ENCODE results near the gene CCDC28A. TPM values are rescaled to one million over a fixed set of nuclear protein-coding genes. Genes with fewer than 3 reads are reported as not detected.
A peak's percentile ranks its signal among the peaks of the same experiment; 100 is the strongest.

Gene CCDC28A
- total RNA-seq, 1 donor from 2014 or later, result 19.3 TPM

DNA sequence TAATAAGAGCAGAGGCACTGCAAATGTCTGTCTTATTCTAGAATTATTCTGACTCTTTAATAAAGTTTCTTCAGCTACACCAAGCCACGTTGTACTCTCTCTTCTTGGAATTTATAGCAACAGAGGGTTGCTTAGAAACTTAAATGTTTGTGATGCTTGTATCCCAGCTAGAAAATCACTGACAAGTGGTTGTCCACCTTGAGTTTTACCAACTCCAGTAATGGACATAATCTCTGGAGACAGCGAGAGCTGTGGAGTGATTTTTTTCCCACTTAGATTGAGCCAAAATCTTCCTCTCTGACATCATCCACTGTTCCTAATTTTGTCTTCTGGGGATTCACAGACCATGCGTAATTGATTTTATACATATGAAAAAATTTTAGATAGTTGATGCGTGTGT lies 30.3 kb downstream of the CCDC28A start:
- Histone ChIP-seq H3K36me3 (no peaks in the 10 kb centered on the region), H3K4me3 (no peak overlapping the region), H3K27me3 (no peaks in the 10 kb centered on the region), H3K9me3 (no peaks in the 10 kb centered on the region), H3K27ac (no peak overlapping the region), H3K4me1 (no peaks in the 10 kb centered on the region)
- ATAC-seq (no peak), DNase-seq (no peak)
- intact Hi-C loops (cut with DNase I), result no loop called here
- TF ChIP-seq, protein P1, sequence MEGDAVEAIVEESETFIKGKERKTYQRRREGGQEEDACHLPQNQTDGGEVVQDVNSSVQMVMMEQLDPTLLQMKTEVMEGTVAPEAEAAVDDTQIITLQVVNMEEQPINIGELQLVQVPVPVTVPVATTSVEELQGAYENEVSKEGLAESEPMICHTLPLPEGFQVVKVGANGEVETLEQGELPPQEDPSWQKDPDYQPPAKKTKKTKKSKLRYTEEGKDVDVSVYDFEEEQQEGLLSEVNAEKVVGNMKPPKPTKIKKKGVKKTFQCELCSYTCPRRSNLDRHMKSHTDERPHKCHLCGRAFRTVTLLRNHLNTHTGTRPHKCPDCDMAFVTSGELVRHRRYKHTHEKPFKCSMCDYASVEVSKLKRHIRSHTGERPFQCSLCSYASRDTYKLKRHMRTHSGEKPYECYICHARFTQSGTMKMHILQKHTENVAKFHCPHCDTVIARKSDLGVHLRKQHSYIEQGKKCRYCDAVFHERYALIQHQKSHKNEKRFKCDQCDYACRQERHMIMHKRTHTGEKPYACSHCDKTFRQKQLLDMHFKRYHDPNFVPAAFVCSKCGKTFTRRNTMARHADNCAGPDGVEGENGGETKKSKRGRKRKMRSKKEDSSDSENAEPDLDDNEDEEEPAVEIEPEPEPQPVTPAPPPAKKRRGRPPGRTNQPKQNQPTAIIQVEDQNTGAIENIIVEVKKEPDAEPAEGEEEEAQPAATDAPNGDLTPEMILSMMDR (IDR thresholded peaks at IDR 0.05), result no peak

DNA sequence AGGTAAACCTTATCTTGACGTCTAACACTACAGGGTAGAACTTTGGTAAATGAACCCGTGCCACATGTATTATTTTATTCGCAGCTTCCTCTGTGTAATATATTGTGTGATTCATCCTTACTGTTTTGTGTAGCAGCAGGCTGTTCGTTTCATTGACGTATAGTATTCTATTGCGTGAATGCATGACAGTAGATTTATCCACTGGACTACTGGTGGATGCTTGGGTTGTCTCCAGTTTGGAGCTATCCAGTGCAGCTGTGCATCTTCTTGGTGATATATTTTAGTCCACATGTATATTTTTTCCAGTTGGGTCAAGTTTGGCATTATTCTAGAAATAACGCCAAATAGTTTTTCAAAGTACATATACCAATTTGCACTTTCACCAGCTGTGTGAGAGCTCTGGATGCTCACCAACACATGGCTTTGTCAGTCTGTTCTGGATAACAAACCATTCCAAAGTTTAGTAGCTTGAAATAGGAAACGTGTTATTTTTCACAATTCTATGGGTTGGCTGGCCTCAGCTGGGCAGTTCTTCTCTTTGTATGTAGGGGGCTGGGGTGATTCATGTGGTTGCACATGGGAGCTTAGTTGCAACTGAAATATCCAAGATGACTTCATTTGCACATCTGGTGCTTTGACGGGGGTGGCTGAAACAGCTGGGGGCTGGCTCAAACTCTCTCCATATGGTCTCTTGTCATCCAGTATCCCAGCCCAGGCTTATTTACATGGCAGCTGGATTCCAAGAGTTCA lies 31.6 kb downstream of the CCDC28A start:
- H3K27ac ChIP-seq, result no peak overlapping the region
- intact Hi-C loops (cut with DNase I), result no loop called here
- no peaks in the 10 kb centered on the region for H3K4me1 ChIP-seq
- DNase-seq (no peak), ATAC-seq (no peak)
- no peaks in the 10 kb centered on the region for H3K27me3 ChIP-seq
- TF ChIP-seq, protein P1 (IDR thresholded peaks at IDR 0.05), result no peak
- H3K9me3 ChIP-seq, result no peaks in the 10 kb centered on the region
- H3K36me3 ChIP-seq, result no peaks in the 10 kb centered on the region
- H3K4me3 ChIP-seq, result no peak overlapping the region

DNA sequence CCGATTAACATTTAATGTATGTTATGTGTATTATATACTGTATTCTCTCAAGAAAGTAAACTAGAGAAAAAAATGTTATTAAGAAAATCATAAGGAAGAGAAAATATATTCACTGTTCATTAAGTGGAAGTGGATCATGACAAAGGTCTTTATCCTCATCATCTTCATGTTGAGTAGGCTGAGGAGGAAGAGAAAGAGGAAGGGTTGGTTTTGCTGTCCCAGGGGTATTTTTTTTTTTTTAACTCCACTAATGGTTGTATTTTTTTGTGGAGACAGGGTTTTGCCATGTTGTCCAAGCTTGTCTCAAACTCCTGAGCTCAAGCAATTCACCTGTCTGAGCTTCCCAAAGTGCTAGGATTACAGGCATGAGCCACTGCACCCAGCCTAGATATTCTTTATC lies 33.3 kb downstream of the CCDC28A start:
- no peak overlapping the region for H3K4me3 ChIP-seq
- H3K36me3 ChIP-seq, result no peaks in the 10 kb centered on the region
- H3K9me3 ChIP-seq, result no peaks in the 10 kb centered on the region
- ATAC-seq, result no peak
- no peaks in the 10 kb centered on the region for H3K27me3 ChIP-seq
- TF ChIP-seq, protein P1 (IDR thresholded peaks at IDR 0.05), result no peak
- H3K4me1 ChIP-seq, result no peaks in the 10 kb centered on the region
- no peak overlapping the region for H3K27ac ChIP-seq
- intact Hi-C loops (cut with DNase I), result no loop called here
- DNase-seq, result no peak

DNA sequence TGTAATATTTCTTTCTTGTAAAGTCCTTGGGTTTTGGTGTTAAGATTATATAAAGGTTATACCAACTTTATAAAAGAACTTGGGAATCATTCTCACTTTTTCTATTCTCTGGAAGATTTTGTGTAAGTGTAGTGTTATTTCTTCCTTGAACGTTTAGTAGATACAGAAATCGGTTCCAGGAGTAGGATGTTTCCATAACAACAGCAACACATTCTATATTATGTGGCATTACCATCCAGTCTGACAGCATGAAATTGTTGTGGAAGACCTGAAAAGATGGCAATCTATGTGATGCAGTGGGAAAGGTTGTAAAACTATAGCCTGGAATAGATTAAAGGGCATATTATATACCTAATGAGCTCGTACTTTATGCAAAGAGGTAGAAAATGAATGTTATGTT lies 36.1 kb downstream of the CCDC28A start:
- no peak for ATAC-seq
- no peak overlapping the region for H3K4me3 ChIP-seq
- intact Hi-C loops (cut with DNase I), result loop anchor here (10.0 kb wide), 1 partner anchor 545 kb away; no protein-coding TSS in a partner anchor

DNA sequence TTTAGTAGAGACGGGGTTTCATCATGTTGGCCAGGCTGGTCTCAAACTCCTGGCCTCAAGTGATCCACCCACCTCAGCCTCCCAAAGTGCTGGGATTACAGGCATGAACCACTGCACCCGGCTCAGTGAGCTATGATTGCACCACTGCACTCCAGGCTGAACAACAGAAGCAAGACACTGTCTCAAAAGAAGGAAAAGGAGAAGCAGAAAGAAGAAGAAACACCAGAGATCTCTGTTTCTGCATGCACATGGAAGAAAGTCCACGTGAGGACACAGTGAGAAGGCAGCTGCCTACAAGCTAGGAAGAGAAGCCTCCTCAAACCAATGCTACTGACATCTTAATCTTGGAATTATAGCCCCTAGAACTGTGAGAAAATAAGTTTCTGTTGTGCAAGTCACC lies 38.3 kb downstream of the CCDC28A start:
- intact Hi-C loops (cut with DNase I), result loop anchor here (10.0 kb wide), 1 partner anchor 543 kb away; no protein-coding TSS in a partner anchor
- ATAC-seq (peak; percentile 64), DNase-seq (no peak)
- Histone ChIP-seq H3K4me1 (no peaks in the 10 kb centered on the region), H3K9me3 (no peaks in the 10 kb centered on the region), H3K4me3 (no peak overlapping the region), H3K27me3 (no peaks in the 10 kb centered on the region), H3K27ac (no peak overlapping the region), H3K36me3 (no peaks in the 10 kb centered on the region)
- TF ChIP-seq, protein P1 (IDR thresholded peaks at IDR 0.05), result no peak

More for the DNA sequence above, 36.1 kb downstream of the CCDC28A start:
- H3K9me3 ChIP-seq, result no peaks in the 10 kb centered on the region
- TF ChIP-seq, protein P1 (IDR thresholded peaks at IDR 0.05), result no peak
- no peaks in the 10 kb centered on the region for H3K27me3 ChIP-seq
- no peak overlapping the region for H3K27ac ChIP-seq
- H3K36me3 ChIP-seq, result no peaks in the 10 kb centered on the region
- H3K4me1 ChIP-seq, result no peaks in the 10 kb centered on the region
- DNase-seq, result no peak

All from upper lobe of right lung (tissue), 1 donor.